G401.6 (cell line): ENCODE results near the gene MAP2K4.
"Not testable (repeated sequence)": the region's sequence is repeated elsewhere in the genome, so short reads cannot be mapped to it uniquely, and the experiment has no call there.

Source experiments
- FAIRE-seq: peaks from 2 replicates; lab custom pipeline; 2012; peaks lifted over from hg19 to GRCh38; lab: Jason Lieb, UNC

The MAP2K4 gene

DNA sequence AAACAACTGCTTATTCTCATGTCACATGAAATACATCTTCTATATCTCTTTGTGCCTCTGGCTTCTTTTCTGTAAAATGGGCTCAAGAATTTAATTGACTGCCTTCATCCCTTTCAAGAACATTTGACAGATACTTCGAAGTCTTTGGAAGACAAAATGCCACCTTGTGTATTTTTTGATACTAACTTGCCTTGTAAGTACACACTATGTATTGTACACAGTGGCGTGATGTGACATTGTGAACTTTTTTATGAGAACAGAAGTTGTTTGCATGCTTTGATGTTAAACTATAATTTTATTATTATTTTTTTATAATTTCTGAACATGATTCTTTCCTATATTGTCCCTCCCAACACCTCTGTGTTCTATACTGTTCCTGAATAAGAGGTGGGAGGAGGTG, 73.7 kb downstream of the MAP2K4 start:
- FAIRE-seq = no peak

DNA sequence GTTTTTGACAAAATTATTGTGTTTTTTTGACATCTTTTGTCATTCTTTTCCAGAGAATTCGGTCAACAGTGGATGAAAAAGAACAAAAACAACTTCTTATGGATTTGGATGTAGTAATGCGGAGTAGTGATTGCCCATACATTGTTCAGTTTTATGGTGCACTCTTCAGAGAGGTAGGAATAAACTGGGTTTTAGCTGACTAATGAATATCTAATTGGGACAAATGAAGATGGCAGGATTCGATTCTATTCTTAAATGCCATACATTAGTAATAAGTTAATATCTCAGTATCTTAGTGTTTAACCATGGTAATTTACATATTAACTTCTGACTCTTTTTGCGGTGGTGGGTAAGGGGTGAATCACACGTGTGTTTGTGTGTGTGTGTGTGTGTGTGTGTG, 74.8 kb downstream of the MAP2K4 start:
- FAIRE-seq = no peak

DNA sequence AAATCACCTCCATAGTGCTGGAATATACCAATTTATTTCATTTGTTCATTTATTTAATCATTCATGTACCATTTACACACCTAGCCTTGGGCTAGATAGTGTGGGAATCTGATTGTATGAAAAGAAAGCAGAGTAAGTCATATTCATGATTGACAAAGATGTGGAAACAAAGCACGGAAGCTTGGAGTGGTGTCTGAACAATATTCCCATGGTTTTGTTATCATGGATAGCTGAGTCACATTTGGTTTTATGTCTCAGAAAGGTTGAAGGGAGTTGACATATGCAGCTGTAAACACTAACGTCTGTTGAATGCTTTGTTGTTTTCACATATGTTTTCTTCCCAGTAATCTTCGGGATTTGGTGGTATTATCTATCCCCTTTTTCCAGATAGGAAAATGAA, 76.6 kb downstream of the MAP2K4 start:
- no peak for FAIRE-seq

DNA sequence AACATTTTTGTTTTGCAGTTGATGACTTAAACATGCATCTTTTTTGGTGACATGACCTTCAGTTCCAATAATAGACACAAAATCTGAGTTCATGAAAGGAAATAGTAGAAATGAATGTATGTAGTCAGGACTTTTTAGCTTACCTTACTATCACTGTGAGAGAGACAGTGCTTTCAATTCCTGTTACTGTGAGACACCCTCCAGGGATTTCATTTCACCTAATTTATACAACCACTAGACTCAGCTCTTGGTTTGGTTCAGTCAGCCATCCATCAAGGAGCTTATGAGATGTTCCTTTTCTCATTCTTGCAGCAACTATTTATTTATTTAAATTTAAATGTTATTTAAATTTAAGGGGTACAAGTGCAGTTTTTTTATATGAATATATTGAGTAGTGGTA, 77.9 kb downstream of the MAP2K4 start:
- FAIRE-seq = no peak

DNA sequence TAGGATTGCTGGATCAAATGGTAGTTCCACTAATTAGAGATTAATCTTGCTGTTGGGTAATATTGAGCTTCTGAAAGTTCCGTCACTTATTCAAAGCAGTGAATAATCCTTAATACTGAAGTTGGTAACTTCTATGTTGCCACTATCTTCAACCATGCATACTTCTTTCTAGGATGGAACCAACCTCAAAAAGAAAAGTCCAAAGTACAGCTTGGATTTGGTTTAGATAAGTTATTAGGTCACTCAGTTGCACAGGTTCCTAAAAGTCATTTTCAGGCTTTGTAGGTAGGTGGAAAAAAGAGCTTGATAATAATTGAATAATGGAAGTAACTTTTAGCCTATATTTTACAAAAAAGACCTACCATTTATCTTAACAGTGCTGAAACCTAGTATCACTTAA, 78.7 kb downstream of the MAP2K4 start:
- FAIRE-seq = no peak

DNA sequence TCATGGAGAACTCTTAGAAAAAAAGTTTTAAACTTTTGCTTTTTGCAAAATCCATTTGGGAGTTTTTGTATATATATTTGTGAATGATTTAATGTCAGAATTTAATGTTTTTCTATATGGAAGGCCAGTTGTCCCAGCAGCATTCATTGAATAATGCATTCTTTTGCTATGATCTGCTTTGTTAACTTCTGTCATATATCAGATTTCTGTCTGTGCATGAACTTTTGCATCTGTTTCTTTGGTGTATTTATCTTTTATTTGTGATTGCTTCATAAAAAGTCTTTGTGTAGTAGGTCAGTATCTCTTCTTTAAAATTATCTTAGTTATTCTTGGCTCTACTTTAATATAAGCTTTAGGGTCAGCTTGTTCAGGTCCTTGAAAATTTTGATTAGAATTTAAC, 84.2 kb downstream of the MAP2K4 start:
- FAIRE-seq = no peak

DNA sequence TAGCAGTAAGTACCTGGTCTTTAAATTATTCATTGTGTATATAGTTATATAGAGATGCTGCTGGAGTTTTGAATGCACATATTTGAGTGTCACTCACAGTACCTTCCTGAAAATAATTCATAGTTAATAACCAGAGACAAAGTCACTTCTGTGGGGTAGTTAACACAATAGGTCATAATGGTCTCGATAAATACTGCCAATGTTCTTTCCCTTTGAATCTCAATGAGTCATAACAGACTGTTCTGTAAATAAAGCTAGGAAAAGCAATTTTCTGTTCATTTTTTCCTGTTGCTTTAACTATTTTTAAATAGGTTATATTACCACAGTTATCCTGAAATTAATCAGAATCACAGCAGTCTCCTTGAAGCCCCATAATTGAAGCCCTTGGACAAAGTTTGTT, 87.2 kb downstream of the MAP2K4 start:
- no peak for FAIRE-seq

DNA sequence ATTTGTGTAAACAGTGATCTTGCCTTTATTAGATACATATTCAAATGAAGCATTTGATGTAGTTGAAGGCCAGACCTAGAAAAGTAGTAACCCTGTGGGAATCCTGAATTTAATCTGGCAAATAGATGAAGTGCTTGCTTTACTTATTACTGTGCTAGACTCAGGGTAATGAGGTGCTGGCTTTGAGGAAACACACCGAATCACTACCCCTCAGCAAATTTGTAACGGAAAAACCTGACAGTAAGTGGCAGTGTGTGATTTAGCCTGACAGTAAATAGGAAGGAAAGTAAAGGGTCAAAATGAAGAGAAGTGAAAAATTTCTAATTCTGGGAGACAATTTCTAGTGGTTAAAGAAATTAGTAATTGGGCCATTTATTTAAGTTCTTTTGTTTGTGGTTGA, 90.2 kb downstream of the MAP2K4 start:
- no peak for FAIRE-seq

DNA sequence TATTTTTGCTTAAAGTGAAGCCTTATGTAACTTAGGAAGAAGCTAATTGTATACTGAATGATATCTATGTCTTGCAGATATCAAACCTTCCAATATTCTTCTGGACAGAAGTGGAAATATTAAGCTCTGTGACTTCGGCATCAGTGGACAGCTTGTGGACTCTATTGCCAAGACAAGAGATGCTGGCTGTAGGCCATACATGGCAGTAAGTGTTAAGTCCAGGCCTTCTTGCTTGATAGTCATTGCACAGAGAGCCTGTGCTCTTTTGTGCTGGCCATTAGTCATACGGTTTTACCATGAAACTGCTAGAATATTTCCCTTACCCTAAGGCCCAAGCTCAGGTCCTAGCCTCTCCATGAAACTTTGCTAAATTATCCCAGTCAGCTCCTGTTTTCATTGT, 92.5 kb downstream of the MAP2K4 start:
- no peak for FAIRE-seq

DNA sequence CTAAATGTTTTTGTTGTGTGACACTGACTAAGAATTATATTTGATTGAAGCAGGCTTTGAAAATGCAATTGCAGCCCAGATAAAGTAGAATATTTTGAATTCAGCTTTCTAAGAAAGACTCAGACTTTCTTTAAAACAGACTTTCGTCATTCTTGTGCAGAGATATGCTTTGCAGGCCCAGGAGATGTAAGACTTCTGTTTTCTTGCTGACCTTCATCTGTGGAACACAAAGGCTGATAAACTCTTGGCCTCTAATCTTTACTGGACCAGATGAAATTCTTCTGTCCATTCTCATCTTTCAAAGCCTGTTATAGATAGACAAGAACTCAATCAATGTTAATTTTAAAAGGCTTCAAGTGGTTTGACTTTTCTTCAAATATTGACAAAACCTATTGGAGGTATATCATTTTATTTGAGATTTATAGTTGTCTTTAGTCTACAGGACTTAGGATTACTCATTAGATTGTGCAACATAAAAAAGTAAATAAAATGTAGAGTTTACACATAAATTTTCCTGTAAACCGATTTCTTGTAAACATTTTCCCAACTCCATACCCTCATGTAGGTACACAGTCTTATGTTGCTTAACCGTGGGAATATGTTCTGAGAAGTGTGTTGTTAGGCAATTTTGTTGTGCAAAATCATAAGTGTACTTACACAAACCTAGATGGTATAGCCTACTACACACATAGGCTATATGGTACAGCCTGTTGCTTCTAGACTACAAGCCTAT, 94.2 kb downstream of the MAP2K4 start:
- FAIRE-seq = no peak

DNA sequence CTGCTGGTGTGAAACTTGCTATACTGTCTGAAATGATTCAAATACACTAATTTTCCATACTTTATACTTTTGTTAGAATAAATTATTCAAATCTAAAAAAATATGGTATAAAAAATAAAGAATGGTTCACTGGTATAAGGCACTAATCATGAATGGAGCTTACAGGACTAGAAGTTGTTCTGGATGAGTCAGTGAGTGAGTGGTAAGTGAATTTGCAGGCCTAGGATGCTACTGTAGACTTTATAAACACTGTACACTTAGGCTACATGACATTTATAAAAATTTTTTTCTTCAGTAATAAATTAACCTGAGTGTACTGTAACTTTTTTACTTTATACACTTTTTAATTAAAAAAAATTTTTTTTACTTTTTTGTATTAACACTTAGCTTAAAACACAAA, 95.5 kb downstream of the MAP2K4 start:
- peak; percentile 13 for FAIRE-seq

DNA sequence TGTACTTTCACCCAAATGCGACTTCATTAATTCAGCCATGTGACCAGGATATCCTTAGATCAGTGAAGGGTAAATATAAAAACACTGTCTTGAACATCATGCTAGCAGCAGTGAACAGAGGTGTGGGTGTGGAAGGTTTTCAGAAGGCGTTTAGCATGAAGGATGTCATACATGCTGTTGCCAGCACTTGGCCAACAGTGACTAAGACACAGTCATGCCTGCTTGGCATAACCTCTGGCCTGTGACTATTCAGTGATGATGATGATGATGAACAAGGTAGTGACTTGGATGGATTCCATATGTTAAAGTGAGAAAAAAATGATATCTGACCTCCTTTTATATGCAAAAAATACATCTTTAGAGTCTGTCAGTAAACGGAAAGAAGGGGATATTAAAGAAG, 97.9 kb downstream of the MAP2K4 start:
- no peak for FAIRE-seq

DNA sequence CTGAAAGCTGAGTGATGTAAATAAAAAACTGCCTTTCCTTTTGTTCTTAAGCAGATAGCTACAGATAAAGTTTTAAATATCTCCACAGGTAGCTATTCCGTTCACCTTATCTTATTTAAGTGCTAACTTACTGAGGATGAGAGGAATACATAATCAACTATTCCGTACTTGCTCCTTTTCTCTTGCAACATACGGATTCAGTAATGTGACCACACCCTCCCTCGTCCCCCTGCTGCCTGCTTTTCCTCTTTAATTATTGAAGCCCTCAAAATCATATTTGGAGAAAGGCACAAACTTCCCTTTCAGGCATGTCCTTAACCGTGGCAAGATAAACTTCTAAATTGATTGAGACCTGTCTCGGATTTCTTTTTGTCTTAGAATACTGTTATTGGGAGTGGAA, 101.4 kb downstream of the MAP2K4 start:
- no peak for FAIRE-seq

DNA sequence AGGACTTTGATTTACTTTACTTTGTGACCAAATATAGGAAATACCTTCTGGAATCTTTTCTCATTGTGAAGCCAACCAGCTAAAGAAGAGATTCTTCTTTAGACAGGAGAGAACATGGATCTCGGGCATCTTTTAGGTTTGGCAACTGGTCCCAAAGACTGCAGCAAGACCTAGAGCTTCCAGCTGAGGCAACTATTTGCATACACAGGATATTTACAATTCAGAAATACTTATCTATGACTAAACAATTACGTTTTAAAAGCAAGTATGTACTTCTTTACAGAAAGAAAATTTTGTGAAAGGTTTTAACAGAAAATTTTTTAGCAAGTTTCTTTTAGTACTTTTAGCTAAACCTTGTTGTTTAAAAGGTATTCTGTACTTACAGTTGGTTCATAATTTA, 106.5 kb downstream of the MAP2K4 start:
- peak; percentile 59 for FAIRE-seq

DNA sequence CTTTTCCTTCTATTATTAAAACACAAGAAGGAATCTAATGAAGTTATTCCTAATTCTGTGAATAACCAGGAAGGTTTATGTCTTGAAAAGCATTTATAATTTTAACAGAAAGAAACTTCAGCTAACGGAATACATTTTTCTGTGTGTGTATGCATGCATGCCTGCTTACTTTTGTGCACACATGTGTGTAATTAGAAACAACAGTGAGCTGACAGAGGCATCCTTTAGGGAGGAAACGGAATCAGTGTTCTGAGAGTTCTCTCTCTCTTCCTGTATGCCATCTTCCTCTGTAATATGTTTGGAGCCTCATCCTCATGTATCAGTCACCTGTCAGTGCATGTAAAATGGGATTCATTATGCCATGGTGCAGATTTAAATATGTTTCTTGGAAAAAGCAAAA, 107.0 kb downstream of the MAP2K4 start:
- FAIRE-seq = no peak

DNA sequence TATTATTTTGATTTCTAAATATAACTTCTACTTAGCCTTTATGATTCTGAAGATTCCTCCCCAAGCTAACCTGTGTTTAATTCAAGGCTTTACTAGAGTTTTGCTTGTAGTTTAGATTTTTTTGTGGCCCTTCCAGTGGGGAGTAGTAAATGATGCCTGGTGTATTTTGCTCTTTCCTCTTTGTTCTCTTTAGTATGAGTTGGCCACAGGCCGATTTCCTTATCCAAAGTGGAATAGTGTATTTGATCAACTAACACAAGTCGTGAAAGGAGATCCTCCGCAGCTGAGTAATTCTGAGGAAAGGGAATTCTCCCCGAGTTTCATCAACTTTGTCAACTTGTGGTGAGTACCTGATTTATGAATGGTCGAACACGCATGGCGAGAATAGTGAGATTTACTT, 108.3 kb downstream of the MAP2K4 start:
- no peak for FAIRE-seq

DNA sequence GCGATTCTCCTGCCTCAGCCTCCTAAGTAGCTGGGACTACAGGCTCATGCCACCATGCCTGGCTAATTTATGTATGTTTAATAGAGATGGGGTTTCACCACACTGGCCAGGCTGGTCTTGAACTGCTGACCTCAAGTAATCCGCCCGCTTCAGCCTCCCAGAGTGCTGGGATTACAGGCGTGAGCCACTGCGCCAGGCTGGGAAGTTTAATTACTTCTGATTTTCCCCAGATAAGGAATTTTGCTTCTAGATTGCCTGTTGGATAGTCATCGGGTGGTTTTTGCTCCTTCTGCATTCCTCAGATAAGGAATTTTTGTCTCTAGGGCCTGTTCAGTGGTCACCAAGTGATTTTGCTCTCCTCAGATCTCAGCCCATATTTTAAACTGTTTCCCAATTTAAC, 112.5 kb downstream of the MAP2K4 start:
- no peak for FAIRE-seq

DNA sequence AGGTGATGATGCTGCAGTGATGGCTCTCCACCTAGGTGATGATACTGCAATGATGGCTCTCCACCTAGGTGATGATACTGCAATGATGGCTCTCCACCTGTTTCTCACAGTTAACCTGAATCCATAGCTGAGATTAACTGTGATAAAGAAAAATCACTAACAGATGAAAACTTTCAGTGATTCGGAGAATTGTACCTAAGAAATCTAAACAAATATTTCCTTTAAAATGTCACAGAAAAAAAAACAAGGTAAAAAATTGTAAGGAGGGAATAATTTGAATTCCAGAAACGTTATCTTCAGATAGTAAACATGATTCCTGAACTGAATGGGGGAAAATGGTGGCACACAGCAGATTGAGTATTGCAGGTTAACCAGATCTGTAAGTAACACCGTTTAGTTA, 113.4 kb downstream of the MAP2K4 start:
- no peak for FAIRE-seq

DNA sequence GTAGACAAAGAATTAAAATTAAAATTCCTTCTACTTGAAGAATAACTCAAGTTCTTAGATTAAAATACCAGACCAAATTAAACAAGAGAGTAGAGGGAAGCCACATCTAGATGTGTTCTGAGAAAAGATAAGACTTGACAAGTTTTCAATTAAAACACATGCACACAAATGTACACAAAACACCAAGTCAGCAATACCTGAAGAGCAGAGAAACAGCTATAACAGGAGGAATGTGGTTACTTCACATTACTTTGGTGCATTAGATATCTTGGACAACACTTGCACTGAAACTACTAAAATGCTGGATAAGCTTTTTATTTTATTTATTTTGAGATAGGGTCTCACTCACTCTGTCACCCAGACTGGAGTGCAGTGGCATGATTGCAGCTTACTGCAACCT, 113.9 kb downstream of the MAP2K4 start:
- no peak for FAIRE-seq

DNA sequence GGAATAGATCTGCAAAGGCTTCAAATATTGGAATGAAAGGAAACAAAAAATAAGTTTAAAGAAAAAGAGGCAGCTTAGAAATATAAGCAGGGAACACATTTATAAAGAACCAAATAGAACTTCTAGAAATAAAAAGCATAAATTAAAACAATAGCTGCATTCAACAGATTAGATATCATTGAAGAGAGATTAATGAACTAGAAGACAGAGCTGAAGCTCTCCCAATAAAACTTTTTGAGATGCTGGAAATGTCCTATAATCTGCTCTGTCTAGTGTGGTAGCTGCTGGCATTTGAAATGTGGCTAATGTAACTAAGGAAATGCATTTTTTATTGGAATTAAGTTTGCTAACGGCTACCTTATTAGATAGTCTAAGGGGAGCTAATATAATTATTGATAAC, 115.6 kb downstream of the MAP2K4 start:
- no peak for FAIRE-seq

DNA sequence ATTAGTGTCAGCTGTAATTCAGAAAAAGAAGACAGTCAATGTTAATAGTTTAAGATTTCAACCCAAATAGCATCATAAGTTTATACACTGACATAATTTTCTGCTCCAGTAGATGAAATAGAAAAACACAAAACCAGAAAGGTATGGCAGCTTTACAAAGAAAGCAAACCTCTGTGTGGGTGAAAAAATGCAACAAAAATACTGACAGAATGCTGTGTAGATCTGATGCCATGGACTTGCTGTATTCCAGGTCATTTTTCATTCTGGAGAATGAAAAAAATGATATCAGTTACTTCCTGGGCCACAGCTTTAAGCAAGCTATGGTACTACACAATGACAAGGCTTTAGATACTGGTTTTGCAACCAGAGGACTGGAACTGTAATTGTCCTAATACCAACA, 116.0 kb downstream of the MAP2K4 start:
- no peak for FAIRE-seq

DNA sequence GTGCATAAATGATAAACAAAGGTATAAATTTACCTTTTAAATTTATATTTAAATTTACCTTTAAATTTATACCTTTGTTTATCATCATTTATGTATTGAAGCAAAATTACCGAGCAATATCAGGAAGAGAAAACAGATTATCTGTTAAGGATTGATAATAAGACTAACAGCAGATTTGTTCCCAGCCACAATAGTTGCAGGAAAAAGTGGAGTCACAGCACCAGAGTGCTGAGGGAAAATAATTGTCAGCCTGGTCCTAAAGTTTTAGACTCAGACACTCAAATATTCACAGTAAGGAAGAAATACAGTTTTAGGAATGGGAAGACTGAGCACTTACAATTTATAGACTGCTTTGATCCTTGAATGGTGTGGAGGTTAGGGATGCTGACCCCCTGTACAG, 117.2 kb downstream of the MAP2K4 start:
- FAIRE-seq = no peak

DNA sequence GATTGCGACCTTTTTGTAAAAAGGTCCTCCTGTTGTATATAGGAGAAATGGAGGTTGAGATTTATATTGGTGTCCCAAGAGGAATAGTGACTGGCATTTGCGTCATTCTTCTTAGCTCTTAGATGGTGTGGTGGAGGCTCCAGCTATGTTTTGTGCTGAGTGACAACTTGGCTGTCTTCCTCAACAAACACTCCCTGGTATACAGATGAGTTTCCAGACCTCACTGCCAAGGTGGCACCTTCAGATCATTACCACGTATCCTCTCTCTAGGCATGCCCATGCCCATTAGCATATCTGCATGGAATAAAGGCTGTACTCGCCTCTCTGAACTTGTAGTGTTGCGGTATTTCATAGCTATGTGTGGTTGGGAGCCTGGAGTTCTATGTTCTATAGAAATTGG, 120.0 kb downstream of the MAP2K4 start:
- no peak for FAIRE-seq

DNA sequence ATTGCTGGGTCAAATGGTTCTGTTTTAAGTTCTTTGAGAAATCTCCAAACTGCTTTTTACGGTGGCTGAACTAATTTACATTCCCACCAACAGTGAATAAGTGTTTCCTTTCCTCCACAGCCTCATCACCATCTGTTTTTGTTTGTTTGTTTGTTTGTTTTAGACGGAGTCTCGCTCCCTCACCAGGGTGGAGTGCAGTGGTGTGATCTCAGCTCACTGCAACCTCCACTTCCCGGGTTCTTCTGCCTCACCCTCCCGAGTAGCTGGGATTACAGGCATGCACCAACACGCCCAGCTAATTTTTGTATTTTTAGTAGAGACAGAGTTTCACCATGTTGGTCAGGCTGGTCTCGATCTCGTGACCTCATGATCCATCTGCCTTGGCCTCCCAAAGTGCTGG, 141.5 kb downstream of the MAP2K4 start:
- not testable (repeated sequence) for FAIRE-seq

DNA sequence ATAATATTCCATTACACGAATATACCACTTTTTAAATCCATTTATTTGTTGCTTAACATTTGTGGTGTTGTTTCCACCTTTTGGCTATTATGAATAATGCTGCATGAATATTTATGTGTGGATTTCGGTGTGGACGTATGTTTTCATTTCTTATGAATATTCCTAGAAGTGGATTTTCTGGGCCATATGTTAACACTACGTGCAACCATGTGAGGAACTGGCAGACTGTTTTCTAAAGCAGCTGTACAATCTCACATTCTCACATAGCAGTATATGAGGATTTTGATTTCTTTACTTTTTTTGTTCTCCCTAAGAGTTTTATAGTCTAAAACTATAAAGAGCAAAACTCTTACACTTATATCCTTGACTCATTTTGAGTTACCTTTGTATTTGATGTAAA, 143.4 kb downstream of the MAP2K4 start:
- FAIRE-seq = no peak
